Measurements from ENCODE around the gene CELF4. TPM values are rescaled to one million over a fixed set of nuclear protein-coding genes. Genes with fewer than 3 reads are reported as not detected.
"Not testable (repeated sequence)": the region's sequence is repeated elsewhere in the genome, so short reads cannot be mapped to it uniquely, and the experiment has no call there.

The CELF4 gene
- total and polyA plus RNA-seq, 2 of the 4 experiments (the other 2 are of a cell fraction) = not detected

DNA sequence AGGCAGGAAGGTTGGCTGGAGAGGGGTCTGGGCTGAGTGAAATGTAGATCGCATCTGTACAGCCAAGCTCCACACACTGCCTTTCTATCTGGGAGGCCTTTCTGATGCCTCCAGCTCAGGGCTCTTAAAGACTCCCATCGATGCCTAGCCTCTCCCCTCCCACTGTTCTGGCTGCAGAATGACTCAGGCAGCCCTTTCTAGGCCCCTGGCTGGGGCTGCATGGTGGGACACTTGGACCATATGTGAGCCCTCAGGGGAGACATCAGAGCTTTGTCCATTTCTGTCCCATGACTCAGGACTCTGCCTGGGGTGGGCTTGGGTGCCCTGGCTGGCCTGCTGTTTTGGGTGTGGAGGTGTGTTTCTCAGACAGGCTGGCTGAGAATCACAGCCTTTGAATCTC lies 101.3 kb downstream of the CELF4 start:
- H3K36me3 ChIP-seq (ENCODE audit: control insufficient read depth, insufficient read depth, low read length) = no peaks in the 10 kb centered on the region
- TF ChIP-seq, protein P1, sequence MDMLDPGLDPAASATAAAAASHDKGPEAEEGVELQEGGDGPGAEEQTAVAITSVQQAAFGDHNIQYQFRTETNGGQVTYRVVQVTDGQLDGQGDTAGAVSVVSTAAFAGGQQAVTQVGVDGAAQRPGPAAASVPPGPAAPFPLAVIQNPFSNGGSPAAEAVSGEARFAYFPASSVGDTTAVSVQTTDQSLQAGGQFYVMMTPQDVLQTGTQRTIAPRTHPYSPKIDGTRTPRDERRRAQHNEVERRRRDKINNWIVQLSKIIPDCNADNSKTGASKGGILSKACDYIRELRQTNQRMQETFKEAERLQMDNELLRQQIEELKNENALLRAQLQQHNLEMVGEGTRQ (IDR thresholded peaks at IDR 0.05; ENCODE audit: low read depth, low read length) = no peak
- no peak for TF ChIP-seq SMC3 (IDR thresholded peaks at IDR 0.05; ENCODE audit: low read depth, low read length)
- no peak overlapping the region for H2BK120ac ChIP-seq (ENCODE audit: low read depth, low read length)
- no peak overlapping the region for H3K56ac ChIP-seq (ENCODE audit: extremely low read depth, insufficient read depth, low read length)
- ChIA-PET CTCF (no interaction called here), POLR2A (ENCODE audit: unreplicated experiment) (no interaction called here)
- H3K18ac ChIP-seq (ENCODE audit: low read depth, low read length) = no peak overlapping the region
- no peak overlapping the region for H3K4me2 ChIP-seq (ENCODE audit: low read depth, low read length)
- intact Hi-C loops (cut with micrococcal nuclease) (no loop called here), in situ Hi-C loops (cut with MboI; ENCODE audit: low sequenced_read_pairs) (loop anchor here (10.0 kb wide), 1 partner anchor 59 kb away; no protein-coding TSS in a partner anchor), dilution Hi-C loops (cut with HindIII; ENCODE audit: low sequenced_read_pairs, unreplicated experiment) (no loop called here)
- H2AK5ac ChIP-seq (ENCODE audit: low read depth, low read length) = no peak overlapping the region
- H3K4ac ChIP-seq (ENCODE audit: low read depth, low read length) = no peak overlapping the region
- H3K79me1 ChIP-seq (ENCODE audit: low read depth in 1 of 2, low read length in 2 of 2) = no peaks in the 10 kb centered on the region
- H2BK15ac ChIP-seq (ENCODE audit: low read depth, low read length) = no peak overlapping the region
- no peak overlapping the region for H2AFZ ChIP-seq (replicated peaks; ENCODE audit: low read length, poor library complexity)
- H3K27me3 ChIP-seq (ENCODE audit: control insufficient read depth, insufficient read depth, low read length) = peaks cover 29% of the 10 kb centered on the region
- no peak overlapping the region for H2AK9ac ChIP-seq (replicated peaks; ENCODE audit: low read depth, low read length, poor library complexity)
- WGBS, 2 experiments (ENCODE audit: extremely low coverage in 2 of 2, insufficient read length in 1 of 2) = no CpG with 5 or more reads among the region's 2 CpGs
- H3K4me1 ChIP-seq (ENCODE audit: control insufficient read depth, insufficient read depth, low read length) = no peaks in the 10 kb centered on the region
- H3K27ac ChIP-seq (ENCODE audit: insufficient read depth, low read length) = no peak overlapping the region
- ATAC-seq (ENCODE audit: low read depth) (no peak), DNase-seq (no peak)
- no peak overlapping the region for H4K8ac ChIP-seq (ENCODE audit: low read depth in 2 of 2, low read length in 2 of 2)
- no peak overlapping the region for H3K9ac ChIP-seq (ENCODE audit: low read depth, low read length)
- H3K14ac ChIP-seq (replicated peaks; ENCODE audit: low read depth, low read length) = no peak overlapping the region
- H3K9me1 ChIP-seq (ENCODE audit: insufficient read depth, low read length) = no peaks in the 10 kb centered on the region
- no peak overlapping the region for H3K4me3 ChIP-seq (ENCODE audit: insufficient read depth, low read depth, low read length)
- H2BK20ac ChIP-seq (ENCODE audit: low read depth, low read length) = no peak overlapping the region
- H4K91ac ChIP-seq (ENCODE audit: insufficient read depth, low read depth, low read length) = no peak overlapping the region
- H3K9me3 ChIP-seq (ENCODE audit: control insufficient read depth, insufficient read depth, low read length) = no peaks in the 10 kb centered on the region
- no peaks in the 10 kb centered on the region for H4K20me1 ChIP-seq (ENCODE audit: insufficient read depth, low read length)
- no peak overlapping the region for H2BK5ac ChIP-seq (ENCODE audit: low read depth, low read length, poor library complexity, severe bottlenecking)
- no peak overlapping the region for H3K23ac ChIP-seq (ENCODE audit: low read depth, low read length)
- no peak overlapping the region for H4K5ac ChIP-seq (ENCODE audit: low read depth, low read length)
- no TSS peak for BruUV-seq (replicated peaks)

DNA sequence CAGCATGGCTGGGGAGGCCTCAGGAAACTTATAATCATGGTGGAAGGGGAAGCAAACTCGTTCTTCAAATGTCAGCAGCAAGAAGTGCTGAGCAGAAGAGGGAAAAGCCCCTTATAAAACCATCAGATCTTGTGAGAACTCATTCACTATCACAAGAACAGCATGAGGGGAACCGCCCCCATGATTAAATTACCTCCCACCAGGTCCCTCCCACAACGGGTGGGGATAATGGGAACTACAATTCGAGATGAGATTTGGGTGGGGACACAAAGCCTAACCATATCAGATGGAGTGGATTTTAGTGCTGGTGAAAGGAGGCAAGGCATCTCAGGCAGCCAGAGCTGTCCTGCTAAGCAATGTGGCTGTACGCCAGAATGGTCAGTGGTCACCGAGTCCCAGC lies 104.3 kb downstream of the CELF4 start:
- H3K36me3 ChIP-seq (ENCODE audit: control insufficient read depth, insufficient read depth, low read length); H2BK5ac ChIP-seq (ENCODE audit: low read depth, low read length, poor library complexity, severe bottlenecking); H2BK20ac ChIP-seq (ENCODE audit: low read depth, low read length); ATAC-seq (ENCODE audit: low read depth); H4K91ac ChIP-seq (ENCODE audit: insufficient read depth, low read depth, low read length); H3K18ac ChIP-seq (ENCODE audit: low read depth, low read length); H3K4me2 ChIP-seq (ENCODE audit: low read depth, low read length); intact Hi-C loops (cut with micrococcal nuclease); H2BK120ac ChIP-seq (ENCODE audit: low read depth, low read length); H4K20me1 ChIP-seq (ENCODE audit: insufficient read depth, low read length); H3K4ac ChIP-seq (ENCODE audit: low read depth, low read length); H2AK9ac ChIP-seq (replicated peaks; ENCODE audit: low read depth, low read length, poor library complexity); H3K79me1 ChIP-seq (ENCODE audit: low read depth in 1 of 2, low read length in 2 of 2); dilution Hi-C loops (cut with HindIII; ENCODE audit: low sequenced_read_pairs, unreplicated experiment); H2BK15ac ChIP-seq (ENCODE audit: low read depth, low read length); H3K27ac ChIP-seq (ENCODE audit: insufficient read depth, low read length); H4K8ac ChIP-seq (ENCODE audit: low read depth in 2 of 2, low read length in 2 of 2); H3K4me1 ChIP-seq (ENCODE audit: control insufficient read depth, insufficient read depth, low read length); H3K14ac ChIP-seq (replicated peaks; ENCODE audit: low read depth, low read length); POLR2A ChIA-PET (ENCODE audit: unreplicated experiment); H3K4me3 ChIP-seq (ENCODE audit: insufficient read depth, low read depth, low read length); H4K5ac ChIP-seq (ENCODE audit: low read depth, low read length); BruUV-seq (replicated peaks); H3K9me1 ChIP-seq (ENCODE audit: insufficient read depth, low read length); H3K9ac ChIP-seq (ENCODE audit: low read depth, low read length); DNase-seq; H2AFZ ChIP-seq (replicated peaks; ENCODE audit: low read length, poor library complexity); H3K56ac ChIP-seq (ENCODE audit: extremely low read depth, insufficient read depth, low read length); CTCF ChIA-PET; H2AK5ac ChIP-seq (ENCODE audit: low read depth, low read length); H3K9me3 ChIP-seq (ENCODE audit: control insufficient read depth, insufficient read depth, low read length); H3K23ac ChIP-seq (ENCODE audit: low read depth, low read length): not testable (repeated sequence)
- in situ Hi-C loops (cut with MboI; ENCODE audit: low sequenced_read_pairs) = loop anchor here (10.0 kb wide), 1 partner anchor 57 kb away; no protein-coding TSS in a partner anchor
- peaks cover 24% of the 10 kb centered on the region; the same call in 1 of the 2 replicates for H3K27me3 ChIP-seq (ENCODE audit: control insufficient read depth, insufficient read depth, low read length)
- WGBS, 2 experiments (ENCODE audit: extremely low coverage in 2 of 2, insufficient read length in 1 of 2) = 55% methylated on average over 2 of the region's 6 CpGs; no CpG with 5 or more reads in 1 of the 2 experiments
